GM21390 (cell line): ENCODE data around the gene ADAMTS20.
"Not testable (repeated sequence)": the region's sequence is repeated elsewhere in the genome, so short reads cannot be mapped to it uniquely, and the experiment has no call there.

Experiments used
- ATAC-seq: cut with Tn5 transposase; IDR thresholded peaks from one replicate; pipeline ENCODE4 v1.9.1; 2021; ENCODE audit not compliant: unreplicated experiment

ADAMTS20 gene

DNA sequence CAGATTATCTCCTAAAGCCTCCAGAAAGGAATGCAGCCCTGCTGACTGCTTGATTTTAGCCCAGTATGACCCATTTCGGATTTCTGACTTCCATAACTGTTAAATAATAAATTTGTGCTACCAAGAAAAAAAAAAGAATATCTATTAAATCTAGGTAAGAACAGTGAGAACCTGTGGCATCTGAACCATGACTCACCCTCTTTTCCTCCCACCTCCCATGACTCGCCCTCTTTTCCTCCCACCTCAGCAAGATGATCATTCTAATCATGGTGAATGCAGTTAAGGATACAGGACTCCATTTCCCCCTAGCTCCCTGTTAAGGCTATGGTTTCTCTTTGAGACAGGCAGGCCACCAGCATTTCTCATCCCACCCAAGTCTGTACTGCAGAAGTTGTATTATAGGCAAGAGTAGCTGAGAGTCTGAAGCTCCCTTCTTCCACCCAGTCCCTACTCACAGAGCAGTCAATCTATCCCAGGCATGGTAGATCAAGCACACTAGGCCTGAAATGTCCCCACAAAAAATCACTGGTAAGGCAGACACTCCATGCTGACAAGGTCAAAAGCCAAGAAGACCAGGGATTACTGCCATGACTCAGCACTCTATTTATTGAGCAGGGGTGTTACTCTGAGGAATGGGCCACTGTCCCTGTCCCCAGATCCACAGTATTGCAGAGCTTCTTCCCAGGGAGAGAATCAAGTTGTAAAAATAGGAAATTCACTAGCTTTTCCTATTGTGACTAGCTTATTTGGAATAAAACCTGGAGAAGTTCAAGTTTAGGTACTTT, 188.9 kb downstream of the ADAMTS20 start:
- no peak for ATAC-seq

- no peak for ATAC-seq
Measured at GRCh38 chr12:43361031-43361710, 190.8 kb downstream of the ADAMTS20 start.

GRCh38 chr12:43360001-43360400, 192.0 kb downstream of the ADAMTS20 start:
- ATAC-seq, result not testable (repeated sequence)

GRCh38 chr12:43357141-43357540, 194.9 kb downstream of the ADAMTS20 start:
- ATAC-seq, result no peak

DNA sequence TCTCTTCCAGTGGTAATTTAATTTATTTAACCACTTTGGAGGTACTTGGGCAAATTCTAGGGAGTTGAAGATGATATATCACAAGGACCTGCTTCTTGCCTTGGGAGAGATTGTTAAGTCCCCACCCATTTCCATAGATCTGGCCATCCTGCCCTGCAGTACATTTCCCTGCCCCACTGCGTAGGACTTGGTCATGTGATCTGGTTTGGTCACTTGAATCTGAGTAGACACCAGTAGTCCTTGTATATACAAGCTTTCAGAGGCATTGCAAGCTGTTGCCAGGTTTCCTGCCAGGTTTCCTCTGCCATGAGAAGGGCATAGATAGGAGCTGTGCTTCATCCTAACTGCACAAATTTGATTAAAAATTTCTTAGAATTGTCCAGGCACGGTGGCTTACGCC, 200.0 kb downstream of the ADAMTS20 start:
- no peak for ATAC-seq

GRCh38 chr12:43349863-43350262, 202.1 kb downstream of the ADAMTS20 start:
- no peak for ATAC-seq

DNA sequence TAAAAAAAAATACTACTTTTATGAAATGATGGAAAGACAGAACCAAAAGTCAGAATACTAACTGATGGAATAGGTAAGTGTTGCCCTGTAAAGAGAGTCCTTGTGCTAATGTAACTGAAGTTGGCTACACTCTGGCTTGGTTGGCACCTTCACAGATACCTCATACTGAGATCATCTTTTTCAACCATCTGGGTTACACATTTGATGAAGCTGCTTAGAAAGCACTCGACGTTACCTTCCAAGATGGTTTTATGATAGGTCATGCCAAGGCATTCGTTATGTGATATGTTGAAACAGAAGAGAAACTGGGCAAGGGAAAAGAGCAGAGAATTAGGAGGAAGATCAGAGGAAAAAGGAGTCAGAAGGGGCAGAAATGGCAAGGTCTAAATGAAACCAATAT, 203.8 kb downstream of the ADAMTS20 start:
- ATAC-seq, result no peak

DNA sequence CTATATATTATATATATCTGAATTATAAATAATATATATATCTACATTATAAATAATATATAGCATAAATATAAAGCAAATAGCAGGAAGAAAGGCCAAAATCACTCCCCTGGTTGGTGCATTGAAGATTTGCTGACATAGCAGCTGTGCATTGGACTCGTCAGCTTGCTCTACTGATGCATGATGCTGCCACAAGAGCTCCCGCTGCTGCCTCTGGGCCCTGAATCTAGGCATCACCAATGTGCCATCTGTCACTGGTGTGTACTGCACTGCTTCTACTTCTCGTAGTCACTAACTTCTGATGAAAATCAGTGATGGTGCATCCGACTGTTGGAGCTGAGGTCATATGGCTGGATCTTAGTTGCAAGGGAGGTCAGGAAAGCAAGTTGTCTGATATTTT, 205.0 kb downstream of the ADAMTS20 start:
- ATAC-seq, result no peak

DNA sequence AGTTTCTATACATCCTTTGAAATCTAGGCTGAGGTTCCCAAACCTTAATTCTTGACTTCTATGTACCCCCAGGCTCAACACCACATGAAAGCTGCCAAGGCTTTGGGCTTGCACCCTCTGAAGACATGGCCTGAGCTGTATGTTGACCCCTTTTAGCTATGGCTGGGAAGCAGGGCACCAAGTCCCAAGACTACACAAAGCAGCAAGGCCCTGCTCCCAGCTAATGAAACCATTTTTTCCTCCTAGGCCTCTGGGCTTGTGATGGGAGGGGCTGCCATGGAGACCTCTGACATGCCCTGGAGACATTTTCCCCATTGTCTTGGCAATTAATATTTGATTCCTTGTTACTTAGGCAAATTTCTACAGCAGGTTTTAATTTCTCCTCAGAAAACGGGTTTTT, 207.0 kb downstream of the ADAMTS20 start:
- no peak for ATAC-seq

GRCh38 chr12:43341785-43342313, 210.2 kb downstream of the ADAMTS20 start:
- not testable (repeated sequence) for ATAC-seq

DNA sequence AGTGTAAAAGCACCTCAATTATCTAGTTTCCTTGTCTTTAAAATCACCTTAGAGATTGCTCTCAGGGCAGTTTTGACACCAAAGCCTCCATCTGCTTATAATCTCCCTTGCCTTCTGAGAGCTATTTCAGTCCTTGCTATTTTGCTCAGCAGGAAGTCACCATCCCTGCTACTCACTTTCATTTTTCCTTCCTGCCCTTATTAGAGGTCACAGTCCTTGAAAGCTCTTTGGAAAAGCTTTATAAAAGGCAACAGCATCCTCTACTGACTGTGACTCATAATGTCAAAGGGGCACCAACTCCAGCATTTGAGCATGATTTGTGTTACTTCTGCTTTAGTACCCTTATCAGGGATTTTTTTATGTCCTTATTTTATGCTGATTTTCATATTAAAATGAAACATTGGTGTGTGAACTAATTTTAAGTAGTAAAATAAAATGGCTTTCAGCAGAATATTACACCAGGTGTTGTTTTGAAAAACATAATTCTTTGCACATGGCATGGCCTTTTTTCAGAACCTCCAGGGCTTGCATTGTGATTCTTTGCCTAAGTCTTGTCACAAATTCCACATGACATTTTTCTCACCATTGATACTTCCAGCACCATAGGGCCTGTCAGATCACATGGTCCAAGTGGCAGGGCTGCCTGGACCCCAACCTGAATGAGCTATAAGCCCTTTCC, 213.0 kb downstream of the ADAMTS20 start:
- ATAC-seq, result peak; percentile 59

DNA sequence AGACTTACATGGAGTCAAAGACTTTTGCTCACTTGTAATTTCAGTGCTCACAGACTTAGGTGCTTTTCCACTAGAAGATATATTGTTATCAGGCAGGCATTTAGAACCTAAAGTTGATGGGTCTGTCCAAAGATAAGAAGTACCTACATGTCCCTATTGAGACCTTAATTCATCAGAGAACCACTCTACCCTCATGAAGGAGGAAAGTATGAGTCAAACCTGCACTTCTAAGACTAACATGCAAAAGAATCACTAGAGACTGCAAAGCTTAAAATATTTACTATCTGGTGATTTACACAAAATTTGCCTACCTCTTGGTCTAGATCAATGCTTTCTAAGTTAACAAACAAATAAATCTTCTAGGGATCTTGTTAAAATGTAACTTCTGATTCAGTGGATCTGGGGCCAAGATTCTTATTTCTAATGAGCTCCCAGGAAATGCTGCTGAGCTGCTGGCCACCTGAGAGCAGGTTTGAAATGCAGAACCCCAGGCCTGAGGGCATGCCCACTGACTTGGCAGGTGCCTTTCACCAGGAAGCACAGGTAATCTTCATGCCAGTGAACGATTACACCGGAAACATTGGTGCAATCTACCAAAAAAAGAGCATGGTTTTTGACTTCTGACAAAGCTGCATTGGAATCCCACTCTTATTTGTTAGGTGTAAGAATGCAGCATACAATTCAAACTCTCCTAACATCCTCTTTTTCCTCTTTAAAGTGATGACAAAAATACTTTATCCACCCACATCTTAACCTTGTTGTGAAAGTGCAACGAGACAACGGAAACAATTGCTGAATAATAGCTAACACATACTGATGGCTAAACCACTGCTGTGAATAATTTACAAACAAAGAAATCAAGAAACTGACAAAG, 214.2 kb downstream of the ADAMTS20 start:
- ATAC-seq, result peak; percentile 44

DNA sequence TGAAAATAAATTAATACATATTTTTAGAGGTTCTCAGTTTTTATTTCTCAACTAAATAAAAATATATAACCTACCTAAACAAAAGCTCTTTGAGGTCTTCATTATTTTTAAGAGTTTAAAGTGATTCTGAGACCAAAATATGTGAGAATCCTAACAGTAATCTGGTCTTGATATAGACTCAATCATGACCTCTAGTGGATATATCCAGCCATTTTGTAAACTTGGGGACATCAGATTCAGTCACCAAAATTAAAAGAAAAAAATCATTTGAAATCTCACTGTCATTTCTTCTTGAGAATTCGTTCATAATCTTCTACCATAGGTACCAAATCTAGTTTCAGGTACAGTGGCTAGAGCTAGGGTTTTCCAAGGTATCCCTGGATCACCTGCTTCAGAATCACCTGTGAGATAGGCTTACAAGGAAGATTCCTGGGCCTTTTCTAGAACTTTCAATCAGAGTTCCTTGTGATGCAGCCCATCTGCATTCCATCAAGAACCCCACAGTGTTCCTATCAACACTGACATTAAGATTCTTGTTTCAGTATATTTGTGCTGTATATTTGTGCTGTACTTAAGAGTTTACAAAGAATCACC, 214.9 kb downstream of the ADAMTS20 start:
- ATAC-seq, result no peak

DNA sequence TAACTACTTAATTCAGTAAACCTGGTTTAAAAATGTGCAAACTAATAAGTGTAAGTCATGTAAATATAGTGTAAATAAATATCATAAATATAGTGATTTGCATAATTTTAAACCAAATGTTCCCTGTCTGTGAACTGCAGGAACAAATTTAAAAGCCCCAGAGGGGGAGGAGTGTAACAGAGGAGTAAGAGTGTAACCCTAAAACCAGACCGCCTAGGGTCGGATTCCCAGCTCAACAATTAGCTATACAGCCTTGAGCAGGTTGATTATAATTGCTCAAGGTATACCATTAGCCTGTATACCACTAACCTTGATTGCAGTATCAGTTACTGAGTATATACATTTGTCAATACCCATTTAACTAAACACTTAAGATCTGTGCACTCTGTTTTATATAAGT, 218.4 kb downstream of the ADAMTS20 start:
- no peak for ATAC-seq

GRCh38 chr12:43332977-43333640, 218.9 kb downstream of the ADAMTS20 start:
- ATAC-seq, result no peak

- no peak for ATAC-seq
Measured at GRCh38 chr12:43331935-43332334, 220.1 kb downstream of the ADAMTS20 start.

GRCh38 chr12:43329375-43329774, 222.6 kb downstream of the ADAMTS20 start:
- no peak for ATAC-seq

GRCh38 chr12:43325786-43326185, 226.2 kb downstream of the ADAMTS20 start:
- peak; percentile 65 for ATAC-seq

- no peak for ATAC-seq
Measured at GRCh38 chr12:43320281-43320680, 231.7 kb downstream of the ADAMTS20 start.

- ATAC-seq, result no peak
Measured at GRCh38 chr12:43318021-43318420, 234.0 kb downstream of the ADAMTS20 start.
